ENCODE measurements around the gene RANBP9. TPM values are rescaled to one million over a fixed set of nuclear protein-coding genes. Genes with fewer than 3 reads are reported as not detected.

The RANBP9 gene
- total and polyA plus RNA-seq, 4 donors: 5.8 to 25.2 (median 14.1) TPM

GRCh38 chr6:13604546-13605416, 106.9 kb downstream of the RANBP9 start:
- H3K4me3 ChIP-seq (ENCODE audit: low read depth in 1 of 3, low read length in 3 of 3): no peak overlapping the region
- H3K36me3 ChIP-seq (ENCODE audit: control insufficient read depth in 4 of 4, insufficient read depth in 3 of 4, low read depth in 1 of 4, low read length in 3 of 4): peaks cover 0 to 47% (median 29%) of the 10 kb centered on the region in 4 donors
- no peak for TF ChIP-seq REST (IDR thresholded peaks at IDR 0.05)
- TF ChIP-seq HNF4G (IDR thresholded peaks at IDR 0.05): no peak
- no peak for TF ChIP-seq HNF4A (conservative IDR thresholded peaks at IDR 0.05)
- no peak for TF ChIP-seq GABPA (IDR thresholded peaks at IDR 0.05 in 1 of 2, conservative IDR thresholded peaks at IDR 0.05 in 1 of 2)
- TF ChIP-seq NR2F2 (IDR thresholded peaks at IDR 0.05): no peak
- TF ChIP-seq MAX (IDR thresholded peaks at IDR 0.05): no peak
- no peak for TF ChIP-seq EGR1 (IDR thresholded peaks at IDR 0.05; ENCODE audit: low read depth in 2 of 2)
- no peak for TF ChIP-seq FOXA2 (IDR thresholded peaks at IDR 0.05)
- no peak for TF ChIP-seq CTCF (IDR thresholded peaks at IDR 0.05; ENCODE audit: low read depth, low read length, missing input control)
- TF ChIP-seq RXRA (IDR thresholded peaks at IDR 0.05): no peak
- 67% methylated on average over 2 of the region's 2 CpGs for WGBS
- H3K27ac ChIP-seq (ENCODE audit: low read depth in 1 of 2, low read length in 2 of 2): no peak overlapping the region
- H3K4me1 ChIP-seq (ENCODE audit: control insufficient read depth in 4 of 4, insufficient read depth in 4 of 4, low read length in 3 of 4): no peaks in the 10 kb centered on the region
- H3K9me3 ChIP-seq (ENCODE audit: control insufficient read depth in 4 of 4, low read length in 3 of 4): no peaks in the 10 kb centered on the region
- H3K27me3 ChIP-seq (ENCODE audit: control insufficient read depth in 4 of 4, insufficient read depth in 4 of 4, low read length in 3 of 4): no peaks in the 10 kb centered on the region
- no peak overlapping the region for H3K9ac ChIP-seq (ENCODE audit: low read depth in 1 of 2, low read length in 2 of 2)
- no peak for DNase-seq (ENCODE audit: low spot score)

GRCh38 chr6:13604135-13604534, 107.5 kb downstream of the RANBP9 start:
- H3K27ac ChIP-seq (ENCODE audit: low read depth in 1 of 2, low read length in 2 of 2): no peak overlapping the region
- H3K4me1 ChIP-seq (ENCODE audit: control insufficient read depth in 4 of 4, insufficient read depth in 4 of 4, low read length in 3 of 4): no peaks in the 10 kb centered on the region
- no peak overlapping the region for H3K9ac ChIP-seq (ENCODE audit: low read depth in 1 of 2, low read length in 2 of 2)
- WGBS: 90% methylated on average over 4 of the region's 4 CpGs
- H3K27me3 ChIP-seq (ENCODE audit: control insufficient read depth in 4 of 4, insufficient read depth in 4 of 4, low read length in 3 of 4): no peaks in the 10 kb centered on the region
- peaks cover 0 to 54% (median 31%) of the 10 kb centered on the region in 4 donors for H3K36me3 ChIP-seq (ENCODE audit: control insufficient read depth in 4 of 4, insufficient read depth in 3 of 4, low read depth in 1 of 4, low read length in 3 of 4)
- no peak overlapping the region for H3K4me3 ChIP-seq (ENCODE audit: low read depth in 1 of 3, low read length in 3 of 3)
- H3K9me3 ChIP-seq (ENCODE audit: control insufficient read depth in 4 of 4, low read length in 3 of 4): no peaks in the 10 kb centered on the region
- DNase-seq (ENCODE audit: low spot score): no peak
- TF ChIP-seq SP1 (IDR thresholded peaks at IDR 0.05) (no peak), FOXA2 (IDR thresholded peaks at IDR 0.05) (no peak), TAF1 (conservative IDR thresholded peaks at IDR 0.05) (no peak), MAX (IDR thresholded peaks at IDR 0.05) (no peak), HNF4A (conservative IDR thresholded peaks at IDR 0.05) (no peak), NR2F2 (IDR thresholded peaks at IDR 0.05) (no peak), EGR1 (IDR thresholded peaks at IDR 0.05; ENCODE audit: low read depth in 2 of 2) (no peak), CTCF (IDR thresholded peaks at IDR 0.05; ENCODE audit: low read depth, low read length, missing input control) (no peak), RXRA (IDR thresholded peaks at IDR 0.05) (no peak), YY1 (IDR thresholded peaks at IDR 0.05) (no peak), REST (IDR thresholded peaks at IDR 0.05) (no peak), ZBTB33 (IDR thresholded peaks at IDR 0.05) (no peak), RAD21 (IDR thresholded peaks at IDR 0.05) (no peak), HNF4G (IDR thresholded peaks at IDR 0.05) (no peak)

All from liver (tissue), 9 donors.